HUES6 (cell line): ENCODE data around the gene FGF14.

Source experiments
- H3K27ac ChIP-seq: 2 replicates; pipeline ENCODE4 v1.7.0; 2013; ENCODE audit warnings: low read depth, mild to moderate bottlenecking, low read length, inconsistent platforms
- H3K27me3 ChIP-seq: 2 replicates; pipeline ENCODE4 v1.6.1; 2013; ENCODE audit warnings: low read length; ENCODE audit not compliant: control insufficient read depth, insufficient read depth
- H3K36me3 ChIP-seq: 2 replicates; pipeline ENCODE4 v1.6.1; 2013; ENCODE audit warnings: low read length; ENCODE audit not compliant: control insufficient read depth, insufficient read depth
- H3K4me1 ChIP-seq: 2 replicates; pipeline ENCODE4 v1.6.1; 2013; ENCODE audit warnings: low read length; ENCODE audit not compliant: control insufficient read depth, insufficient read depth
- H3K4me3 ChIP-seq: 2 replicates; pipeline ENCODE4 v1.5.1; 2013; ENCODE audit warnings: low read depth, low read length
- H3K9ac ChIP-seq: one replicate; pipeline ENCODE4 v1.6.1; 2013; ENCODE audit warnings: mild to moderate bottlenecking, low read length
- H3K9me3 ChIP-seq: 2 replicates; pipeline ENCODE4 v1.6.1; 2013; ENCODE audit warnings: low read depth, low read length; ENCODE audit not compliant: control insufficient read depth, insufficient read depth

Gene FGF14

DNA sequence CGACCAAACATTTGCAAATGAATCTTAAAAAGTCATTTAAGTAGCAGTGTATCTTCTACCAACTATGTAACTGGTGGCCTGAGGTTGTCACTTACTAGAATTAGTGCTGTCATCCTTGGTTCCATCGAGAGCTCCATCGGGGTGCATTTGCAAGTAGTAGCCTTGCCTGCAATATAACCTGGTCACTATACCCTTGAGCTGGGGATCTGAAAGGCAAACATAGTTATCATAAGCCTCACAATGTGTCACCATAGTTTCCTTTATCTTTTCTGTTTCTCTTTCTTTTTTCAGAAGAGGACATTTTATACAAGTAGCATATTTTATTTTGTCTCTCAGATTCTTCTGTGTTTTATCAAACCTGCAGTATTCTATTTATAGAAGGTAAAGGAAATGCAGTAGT is 526.8 kb downstream of the FGF14 start:
- no peaks in the 10 kb centered on the region for H3K4me1 ChIP-seq
- no peak overlapping the region for H3K4me3 ChIP-seq
- H3K27me3 ChIP-seq: no peaks in the 10 kb centered on the region
- H3K9ac ChIP-seq: no peak overlapping the region
- no peaks in the 10 kb centered on the region for H3K9me3 ChIP-seq
- H3K36me3 ChIP-seq: no peaks in the 10 kb centered on the region
- no peak overlapping the region for H3K27ac ChIP-seq

DNA sequence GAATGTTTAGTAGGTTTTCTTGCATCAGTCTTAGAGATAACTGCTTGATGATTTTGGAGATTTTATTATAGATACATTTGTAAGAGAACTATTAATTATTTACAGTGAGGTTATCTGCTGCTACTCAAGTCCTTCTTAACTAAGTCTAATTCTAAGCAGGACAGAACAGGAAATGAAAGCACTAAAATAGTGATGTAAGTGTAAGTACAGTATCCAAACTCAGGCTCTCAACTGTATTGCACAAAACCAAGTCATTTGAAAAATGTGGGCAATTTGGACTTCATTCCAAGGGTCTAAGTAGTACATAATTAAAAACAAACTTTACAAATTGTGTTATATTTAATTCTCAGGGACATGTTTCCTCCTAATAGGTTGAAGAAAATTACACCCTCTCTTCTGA is 532.3 kb downstream of the FGF14 start:
- Histone ChIP-seq H3K4me1 (0 out of 2 replicates have a peak, but pooled peaks cover 5% of the 10 kb centered on the region), H3K4me3 (no peak overlapping the region), H3K27ac (no peak overlapping the region), H3K9ac (no peak overlapping the region), H3K9me3 (no peaks in the 10 kb centered on the region), H3K27me3 (no peaks in the 10 kb centered on the region), H3K36me3 (no peaks in the 10 kb centered on the region)

GRCh38 chr13:101868585-101869469 is 533.0 kb downstream of the FGF14 start:
- H3K4me1 ChIP-seq: 0 out of 2 replicates have a peak, but pooled peaks cover 5% of the 10 kb centered on the region
- H3K27me3 ChIP-seq: no peaks in the 10 kb centered on the region
- no peaks in the 10 kb centered on the region for H3K36me3 ChIP-seq
- no peaks in the 10 kb centered on the region for H3K9me3 ChIP-seq
- H3K4me3 ChIP-seq: no peak overlapping the region
- no peak overlapping the region for H3K9ac ChIP-seq
- H3K27ac ChIP-seq: no peak overlapping the region

DNA sequence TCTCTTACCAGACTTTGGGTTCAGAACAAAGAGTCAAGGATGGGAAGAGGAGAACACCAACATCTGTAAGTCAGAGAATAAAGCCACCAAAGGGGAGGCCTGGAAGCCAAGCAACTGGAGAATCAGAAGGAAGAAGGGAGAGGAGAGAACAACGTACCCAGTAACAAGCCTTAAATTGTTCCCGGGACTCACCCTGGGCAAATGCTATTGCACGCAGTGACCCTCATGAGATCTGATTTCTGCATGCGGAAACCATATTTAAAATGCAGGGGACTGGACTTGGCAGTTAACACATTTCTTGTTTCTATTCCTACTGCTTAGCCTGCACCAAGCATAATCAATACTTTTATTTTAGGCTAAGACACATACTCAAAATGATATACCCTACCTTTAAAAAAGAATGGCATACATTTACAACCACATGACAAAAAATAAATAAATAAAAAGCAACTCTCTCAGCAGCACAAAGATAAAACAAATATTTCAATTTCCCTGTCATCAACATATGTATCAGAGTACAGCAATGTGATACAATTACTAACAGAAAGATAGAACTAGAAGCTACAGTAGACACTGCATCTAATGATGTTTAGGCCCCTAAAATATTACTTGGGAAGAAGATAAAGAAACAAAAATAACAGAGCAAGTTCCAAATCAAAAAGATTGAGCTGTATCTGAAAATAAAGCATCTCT is 534.8 kb downstream of the FGF14 start:
- Histone ChIP-seq H3K4me1 (0 out of 2 replicates have a peak, but pooled peaks cover 5% of the 10 kb centered on the region), H3K36me3 (no peaks in the 10 kb centered on the region), H3K9ac (no peak overlapping the region), H3K9me3 (no peaks in the 10 kb centered on the region), H3K27me3 (no peaks in the 10 kb centered on the region), H3K4me3 (no peak overlapping the region), H3K27ac (no peak overlapping the region)

- Histone ChIP-seq H3K9me3 (no peaks in the 10 kb centered on the region), H3K4me3 (no peak overlapping the region), H3K27ac (no peak overlapping the region), H3K4me1 (no peaks in the 10 kb centered on the region), H3K36me3 (no peaks in the 10 kb centered on the region), H3K9ac (no peak overlapping the region), H3K27me3 (no peaks in the 10 kb centered on the region)
Observed at GRCh38 chr13:101858860-101859259, 543.0 kb downstream of the FGF14 start.

- Histone ChIP-seq H3K4me3 (no peak overlapping the region), H3K36me3 (no peaks in the 10 kb centered on the region), H3K4me1 (peaks cover 22% of the 10 kb centered on the region), H3K27ac (no peak overlapping the region), H3K27me3 (no peaks in the 10 kb centered on the region), H3K9me3 (no peaks in the 10 kb centered on the region), H3K9ac (no peak overlapping the region)
Observed at GRCh38 chr13:101846701-101847100, 555.1 kb downstream of the FGF14 start.

GRCh38 chr13:101846249-101846648 is 555.6 kb downstream of the FGF14 start:
- no peaks in the 10 kb centered on the region for H3K27me3 ChIP-seq
- no peak overlapping the region for H3K4me3 ChIP-seq
- H3K4me1 ChIP-seq: peaks cover 25% of the 10 kb centered on the region
- no peak overlapping the region for H3K9ac ChIP-seq
- H3K27ac ChIP-seq: no peak overlapping the region
- H3K36me3 ChIP-seq: no peaks in the 10 kb centered on the region
- H3K9me3 ChIP-seq: no peaks in the 10 kb centered on the region

DNA sequence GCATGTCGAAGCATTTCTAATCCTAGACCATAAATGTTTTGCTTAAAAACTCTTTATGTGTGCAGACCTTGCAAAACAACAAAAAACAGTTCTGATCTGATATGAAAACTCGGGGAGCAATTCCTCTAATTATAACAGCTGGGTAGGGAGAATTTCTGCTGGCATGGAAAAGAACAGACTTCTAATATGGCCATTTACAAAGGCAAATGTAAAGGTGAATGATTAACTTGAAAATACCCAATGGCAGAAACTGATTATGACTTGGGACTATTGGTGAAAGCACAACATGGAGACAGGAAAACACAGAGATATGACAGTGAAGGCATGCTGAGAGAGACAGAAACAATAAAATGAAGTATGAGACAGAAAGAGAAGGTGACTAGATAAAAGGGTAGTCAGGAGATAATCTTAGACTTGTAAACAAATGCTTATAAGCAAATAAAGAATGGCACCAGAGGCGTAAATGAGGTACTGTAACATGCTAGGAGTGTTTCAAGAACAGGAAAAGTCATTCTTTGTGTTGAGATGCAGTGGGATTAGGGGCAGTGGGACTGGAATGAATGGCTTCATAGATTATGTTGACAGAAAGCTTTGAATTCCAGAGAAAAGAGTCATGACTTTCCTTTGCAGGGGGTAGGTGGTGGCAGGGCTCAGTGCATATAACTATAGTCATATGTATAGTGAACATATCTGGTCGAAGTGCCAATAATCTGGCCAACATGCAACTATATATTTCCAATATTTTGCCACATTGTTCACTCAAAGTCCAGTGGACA is 556.4 kb downstream of the FGF14 start:
- peaks cover 25% of the 10 kb centered on the region for H3K4me1 ChIP-seq
- H3K4me3 ChIP-seq: no peak overlapping the region
- no peaks in the 10 kb centered on the region for H3K9me3 ChIP-seq
- H3K27me3 ChIP-seq: no peaks in the 10 kb centered on the region
- no peaks in the 10 kb centered on the region for H3K36me3 ChIP-seq
- H3K27ac ChIP-seq: no peak overlapping the region
- H3K9ac ChIP-seq: no peak overlapping the region

GRCh38 chr13:101841698-101842097 is 560.1 kb downstream of the FGF14 start:
- Histone ChIP-seq H3K4me3 (no peak overlapping the region), H3K9ac (no peak overlapping the region), H3K9me3 (no peaks in the 10 kb centered on the region), H3K27ac (no peak overlapping the region), H3K4me1 (peaks cover 23% of the 10 kb centered on the region), H3K36me3 (no peaks in the 10 kb centered on the region), H3K27me3 (no peaks in the 10 kb centered on the region)

DNA sequence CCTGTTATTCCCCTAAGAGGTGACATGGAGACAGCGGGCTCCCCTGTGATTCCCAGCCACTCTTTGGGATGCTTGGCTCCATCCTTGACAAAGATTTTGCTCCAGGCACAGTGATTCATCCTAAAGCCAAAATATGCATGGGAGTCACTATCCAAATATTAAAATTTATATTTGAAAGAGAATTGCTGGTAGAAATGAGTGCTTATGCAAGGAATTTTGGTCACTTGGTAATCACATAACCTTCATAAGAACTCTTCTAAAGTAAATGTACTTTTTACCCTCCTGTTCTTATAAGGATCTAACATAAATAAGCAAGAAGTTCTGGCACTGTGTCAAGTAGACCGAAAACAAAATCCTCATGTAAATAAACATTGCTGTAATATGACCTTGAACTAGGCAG is 563.5 kb downstream of the FGF14 start:
- Histone ChIP-seq H3K9ac (no peak overlapping the region), H3K4me3 (no peak overlapping the region), H3K4me1 (peaks cover 12% of the 10 kb centered on the region; the same call in 1 of the 2 replicates), H3K36me3 (no peaks in the 10 kb centered on the region), H3K27me3 (no peaks in the 10 kb centered on the region), H3K9me3 (no peaks in the 10 kb centered on the region), H3K27ac (no peak overlapping the region)
